Smooth muscle cell (in vitro differentiated cells): Measurements from ENCODE around the gene FHOD1. TPM values are rescaled to one million over a fixed set of nuclear protein-coding genes. Genes with fewer than 3 reads are reported as not detected.
A peak's percentile ranks its signal among the peaks of the same experiment; 100 is the strongest.

Experiments
- DNase-seq: peaks from one replicate; lab custom pipeline; 2025; ENCODE audit not compliant: unreplicated experiment; lab: John Stamatoyannopoulos, UW
- H2AFZ ChIP-seq: fragments of 200-600 bp; sonication (generic); 2 replicates; pipeline ENCODE4 v1.6.0; 2016; ENCODE audit warnings: antibody characterized with exemption, low read depth, mild to moderate bottlenecking
- H3F3A ChIP-seq: fragments of 200-600 bp; sonication (generic); 2 replicates; pipeline ENCODE4 v1.6.0; 2017; ENCODE audit warnings: antibody characterized with exemption, low read depth
- H3K27ac ChIP-seq: fragments of 200-600 bp; sonication (generic); 2 replicates; pipeline ENCODE4 v1.5.1; 2016; ENCODE audit warnings: low read depth, mild to moderate bottlenecking
- H3K27me3 ChIP-seq: fragments of 200-600 bp; sonication (generic); 2 replicates; pipeline ENCODE4 v1.6.1; 2016; ENCODE audit warnings: low read depth, mild to moderate bottlenecking
- H3K36me3 ChIP-seq: fragments of 200-600 bp; sonication (generic); 2 replicates; pipeline ENCODE4 v1.5.1; 2016; ENCODE audit warnings: low read depth
- H3K4me1 ChIP-seq: fragments of 200-600 bp; sonication (generic); 2 replicates; pipeline ENCODE4 v1.5.1; 2016; ENCODE audit warnings: low read depth
- H3K4me2 ChIP-seq: fragments of 200-600 bp; sonication (generic); 2 replicates; pipeline ENCODE4 v1.6.0; 2016; ENCODE audit warnings: mild to moderate bottlenecking
- H3K4me3 ChIP-seq: fragments of 200-600 bp; sonication (generic); 2 replicates; pipeline ENCODE4 v1.5.1; 2016; ENCODE audit warnings: mild to moderate bottlenecking
- H3K79me2 ChIP-seq: fragments of 200-600 bp; sonication (generic); 2 replicates; pipeline ENCODE4 v1.6.0; 2016; ENCODE audit warnings: low read depth, mild to moderate bottlenecking
- H3K9ac ChIP-seq: fragments of 200-600 bp; sonication (generic); 2 replicates; pipeline ENCODE4 v1.6.0; 2016; ENCODE audit warnings: low read depth
- H3K9me3 ChIP-seq: fragments of 200-600 bp; sonication (generic); replicated peaks from 2 replicates; pipeline ENCODE4 v1.5.1; 2016; ENCODE audit warnings: low read depth
- H4K20me1 ChIP-seq: fragments of 200-600 bp; sonication (generic); 2 replicates; pipeline ENCODE4 v1.6.0; 2016; ENCODE audit warnings: low read depth
- CTCF ChIP-seq: fragments of 200-600 bp; sonication (generic); IDR thresholded peaks from 2 replicates; pipeline ENCODE4 v1.5.1; 2017; ENCODE audit warnings: borderline replicate concordance, mild to moderate bottlenecking, antibody characterized with exemption; ENCODE audit not compliant: insufficient read depth, poor library complexity, severe bottlenecking
- WGBS: methylation state at CpG from one replicate; pipeline ENCODE4 v1.1.7; 2016; ENCODE audit warnings: low lambda C conversion rate; 5-methylcytosine and 5-hydroxymethylcytosine counted together
- polyA plus RNA-seq: library from polyadenylated mRNA; unstranded; fragments of >200 nt; fragmentation: Nextera tagmentation; extraction: Ambion mirVana; gene quantifications from 2 replicates; pipeline ENCODE4 v1.2.1, GENCODE V29; 2016
- total RNA-seq: library from RNA; depleted of rRNA; stranded (reverse); fragments of >200 nt; gene quantifications from 2 replicates; pipeline ENCODE4 v1.2.3, GENCODE V29; 2014

FHOD1 gene
- total and polyA plus RNA-seq, 2 experiments from 2014 or later = 16.0 to 23.3 TPM

GRCh38 chr16:67280090-67281015 is 33.1 kb upstream of the FHOD1 start:
- no peak for TF ChIP-seq CTCF
- no peaks in the 10 kb centered on the region for H3K79me2 ChIP-seq
- peaks cover 11% of the 10 kb centered on the region for H3K4me1 ChIP-seq
- H3K4me3 ChIP-seq = no peak overlapping the region
- H3K4me2 ChIP-seq = no peak overlapping the region
- DNase-seq = no peak
- no peaks in the 10 kb centered on the region for H3K9me3 ChIP-seq
- H4K20me1 ChIP-seq = no peaks in the 10 kb centered on the region
- H3K36me3 ChIP-seq = no peaks in the 10 kb centered on the region
- H2AFZ ChIP-seq = no peak overlapping the region
- H3K9ac ChIP-seq = no peak overlapping the region
- no peaks in the 10 kb centered on the region for H3K27me3 ChIP-seq
- WGBS = 95% methylated on average over 15 of the region's 15 CpGs
- H3K27ac ChIP-seq = no peak overlapping the region
- peaks cover 10% of the 10 kb centered on the region for H3F3A ChIP-seq

- Histone ChIP-seq H3K9ac (peak within 1 kb of the TSS; percentile 75), H3K4me1 (peaks cover 11% of the 10 kb centered on the region), H3K4me3 (peak within 1 kb of the TSS; percentile 47), H3F3A (peaks cover 10% of the 10 kb centered on the region), H3K9me3 (no peaks in the 10 kb centered on the region), H3K27ac (peak within 1 kb of the TSS; percentile 98), H3K79me2 (no peaks in the 10 kb centered on the region), H3K4me2 (peak within 1 kb of the TSS; percentile 75), H3K36me3 (no peaks in the 10 kb centered on the region), H3K27me3 (no peaks in the 10 kb centered on the region), H4K20me1 (no peaks in the 10 kb centered on the region), H2AFZ (peak within 1 kb of the TSS; percentile 48)
- DNase-seq = peak; percentile 62
- 51% methylated on average over 48 of the region's 83 CpGs for WGBS
- TF ChIP-seq CTCF = peak; percentile 63
These were observed 32.2 kb upstream of the FHOD1 start, which contains the start of gene PLEKHG4 for GRCh38 chr16:67279296-67280089. TSS of gene PLEKHG4 (plus strand) at chr16:67279532. CDS start at chr16:67280045, 513 bp downstream.

- H3K27me3 ChIP-seq = no peaks in the 10 kb centered on the region
- no peaks in the 10 kb centered on the region for H3K36me3 ChIP-seq
- no peaks in the 10 kb centered on the region for H3K9me3 ChIP-seq
- H3F3A ChIP-seq = peaks cover 10% of the 10 kb centered on the region
- H3K9ac ChIP-seq = peak overlapping the region; percentile 75
- 25% methylated on average over 13 of the region's 42 CpGs for WGBS
- no peaks in the 10 kb centered on the region for H4K20me1 ChIP-seq
- peaks cover 11% of the 10 kb centered on the region for H3K4me1 ChIP-seq
- peak; percentile 4 for TF ChIP-seq CTCF
- peak overlapping the region; percentile 98 for H3K27ac ChIP-seq
- peak overlapping the region; percentile 47 for H3K4me3 ChIP-seq
- H2AFZ ChIP-seq = peak overlapping the region; percentile 48
- H3K79me2 ChIP-seq = no peaks in the 10 kb centered on the region
- peak overlapping the region; percentile 75 for H3K4me2 ChIP-seq
- DNase-seq = peak; percentile 62
These were observed 31.6 kb upstream of the FHOD1 start for GRCh38 chr16:67278773-67279295.
